G401 (cell line): ENCODE measurements around the gene GOLGA6L2. TPM values are rescaled to one million over a fixed set of nuclear protein-coding genes. Genes with fewer than 3 reads are reported as not detected.
"Not testable (repeated sequence)": the region's sequence is repeated elsewhere in the genome, so short reads cannot be mapped to it uniquely, and the experiment has no call there.

Experiments
- DNase-seq: peaks from one replicate; pipeline ENCODE4 v3.0.0-alpha.2; 2015; ENCODE audit warnings: low spot score
- in situ Hi-C: cut with HindIII; loops from 2 replicates; pipeline ENCODE4 v1.10.0; 2016; ENCODE audit warnings: low sequenced_read_pairs, mixed read lengths
- total RNA-seq: library from RNA; depleted of rRNA; stranded (reverse); fragments of >200 nt; shearing (Covaris generic); gene quantifications from 2 replicates; pipeline ENCODE4 v1.2.3, GENCODE V29; 2014

The GOLGA6L2 gene
- total RNA-seq, 1 experiment from 2014 or later, result not detected

- in situ Hi-C loops, result no loop called here
- DNase-seq, result no peak
These were observed 10.6 kb downstream of the GOLGA6L2 start for GRCh38 chr15:23436421-23436820.

DNA sequence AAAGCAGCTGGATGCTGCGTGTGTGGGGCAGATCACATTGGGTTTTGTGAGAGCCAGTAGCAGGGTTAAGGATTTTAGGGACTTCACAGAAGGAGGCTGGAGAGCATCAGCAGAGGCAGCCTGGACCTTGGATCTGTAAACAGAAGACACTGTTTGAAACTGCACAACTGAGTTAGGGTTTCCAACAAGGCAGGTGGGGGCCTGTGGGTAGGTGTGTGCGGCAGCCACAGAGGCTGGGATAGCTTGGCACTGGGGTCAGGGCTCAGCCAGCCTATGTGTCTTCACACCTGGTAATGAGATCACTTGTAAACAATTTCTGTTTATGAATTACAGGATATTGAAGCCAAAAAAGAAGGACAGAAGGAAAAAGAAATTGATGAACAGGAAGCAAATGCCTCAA, 12.3 kb downstream of the GOLGA6L2 start:
- in situ Hi-C loops, DNase-seq: not testable (repeated sequence)

DNA sequence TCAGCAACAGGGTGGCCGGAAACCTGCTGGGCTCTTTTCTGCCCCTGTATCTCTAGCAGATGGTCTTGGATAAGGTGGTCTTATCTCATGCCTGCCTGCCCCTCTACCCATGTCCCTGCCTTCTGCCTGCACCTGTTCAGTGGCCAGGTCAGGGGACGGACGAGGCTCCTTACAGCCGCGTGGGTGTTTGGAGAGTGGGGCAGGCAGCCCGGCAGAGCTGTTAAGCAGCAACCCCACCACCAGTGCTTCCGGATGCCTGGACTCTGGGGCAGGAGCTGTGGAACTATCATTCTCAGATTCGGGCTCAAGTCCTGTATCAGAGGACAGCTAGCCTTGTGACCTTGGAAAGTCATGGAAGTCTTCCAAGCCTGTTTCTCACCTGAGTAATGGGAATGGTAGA, 21.7 kb downstream of the GOLGA6L2 start:
- in situ Hi-C loops, DNase-seq: not testable (repeated sequence)

GRCh38 chr15:23424111-23424904, 22.7 kb downstream of the GOLGA6L2 start:
- in situ Hi-C loops, result no loop called here
- no peak for DNase-seq

DNA sequence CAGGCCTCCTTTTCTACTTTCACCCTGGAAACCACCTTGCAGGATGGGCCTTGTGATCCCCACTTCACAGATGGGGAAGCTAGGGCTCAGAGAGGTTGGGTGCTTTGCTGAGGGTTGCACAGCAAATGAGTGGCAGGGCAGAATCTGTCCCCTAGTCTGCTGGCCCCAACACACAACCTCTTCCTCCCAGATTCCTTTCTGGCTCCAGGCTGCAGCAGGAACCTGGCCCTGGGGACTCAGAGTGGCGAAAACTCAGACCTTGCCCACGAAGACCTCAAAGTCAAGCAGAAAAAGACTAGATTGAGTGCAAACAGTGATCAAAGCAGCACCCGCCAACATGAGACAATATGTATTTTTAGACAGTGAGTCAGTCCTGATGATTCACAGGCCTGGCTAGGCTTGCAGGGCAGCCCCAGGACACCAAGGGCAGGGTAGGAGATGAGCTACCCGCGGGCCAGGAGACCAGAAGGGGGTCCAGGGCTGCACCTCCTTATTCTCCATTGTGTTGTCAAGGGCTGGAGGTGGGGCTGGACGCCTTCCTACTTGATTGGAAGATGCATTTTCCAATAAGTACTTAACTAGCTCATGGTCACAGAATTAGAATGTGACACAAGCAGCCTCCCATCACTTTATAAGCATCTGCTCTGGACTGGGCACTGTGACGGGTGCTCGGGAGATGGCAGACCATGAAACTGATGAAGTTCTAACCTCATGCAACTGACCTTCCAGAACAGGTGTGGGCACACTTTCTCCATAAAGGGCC, 23.9 kb downstream of the GOLGA6L2 start:
- no peak for DNase-seq
- in situ Hi-C loops, result no loop called here

GRCh38 chr15:23422099-23422945, 24.7 kb downstream of the GOLGA6L2 start:
- in situ Hi-C loops, result no loop called here
- no peak for DNase-seq

DNA sequence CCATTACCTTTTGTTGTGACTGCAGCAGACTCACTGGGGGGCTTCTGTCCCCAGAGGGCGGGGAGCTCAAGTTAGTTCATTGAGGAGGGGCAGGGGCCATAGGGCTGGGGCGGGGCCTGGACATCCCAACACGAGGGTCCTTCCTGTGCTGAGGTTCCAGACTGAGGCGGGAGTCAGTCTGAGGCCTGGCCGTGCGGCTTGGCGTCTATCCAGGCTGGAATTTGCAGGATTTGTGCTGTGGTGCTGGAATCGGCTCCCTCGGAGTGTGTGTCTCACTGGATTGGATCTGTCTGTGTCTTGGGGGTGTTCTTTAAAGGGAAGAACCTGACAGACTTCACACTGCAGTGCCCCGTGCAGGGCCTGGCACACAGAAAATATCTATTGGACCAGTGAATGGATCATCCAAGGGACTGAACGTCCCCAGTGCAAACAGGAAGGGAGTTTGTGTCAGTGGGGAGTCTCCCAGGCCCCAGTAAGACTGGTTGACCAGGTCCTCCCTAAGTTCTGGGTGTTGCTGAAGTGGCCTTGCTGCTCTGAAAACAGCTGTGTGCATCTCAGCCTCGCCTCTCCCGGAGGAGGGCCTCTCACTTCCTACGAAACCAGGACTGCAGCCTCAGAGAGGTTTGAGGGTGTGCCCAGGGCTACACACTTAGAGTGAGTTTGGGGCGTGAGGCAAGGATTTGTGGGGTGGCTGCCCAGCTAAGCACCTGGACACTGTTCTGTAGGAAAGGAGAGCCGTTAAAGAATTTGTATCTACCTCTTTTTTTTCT, 26.1 kb downstream of the GOLGA6L2 start:
- no peak for DNase-seq
- in situ Hi-C loops, result no loop called here

GRCh38 chr15:23416349-23417276, 30.4 kb downstream of the GOLGA6L2 start:
- in situ Hi-C loops, result no loop called here
- DNase-seq, result no peak

DNA sequence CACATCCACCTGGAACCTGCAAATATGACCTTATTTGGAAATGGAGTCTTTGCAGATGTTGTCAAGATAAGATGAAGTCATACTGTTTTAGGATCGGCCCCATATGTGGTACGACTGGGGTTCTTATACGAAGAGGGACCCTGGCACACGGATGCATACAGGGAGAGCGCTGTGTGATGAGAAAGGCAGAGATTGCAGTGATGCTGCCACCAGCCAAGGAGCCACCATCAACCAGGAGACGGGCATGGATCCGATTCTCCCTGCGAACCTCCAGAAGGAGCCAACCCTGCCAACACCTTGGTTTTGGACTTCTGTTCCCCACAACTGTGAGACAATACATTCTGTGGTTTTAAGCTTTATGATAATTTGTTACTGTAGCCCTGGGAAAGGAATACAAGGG, 31.2 kb downstream of the GOLGA6L2 start:
- DNase-seq, in situ Hi-C loops: not testable (repeated sequence)

GRCh38 chr15:23415321-23415865, 31.6 kb downstream of the GOLGA6L2 start:
- no peak for DNase-seq
- in situ Hi-C loops, result no loop called here

DNA sequence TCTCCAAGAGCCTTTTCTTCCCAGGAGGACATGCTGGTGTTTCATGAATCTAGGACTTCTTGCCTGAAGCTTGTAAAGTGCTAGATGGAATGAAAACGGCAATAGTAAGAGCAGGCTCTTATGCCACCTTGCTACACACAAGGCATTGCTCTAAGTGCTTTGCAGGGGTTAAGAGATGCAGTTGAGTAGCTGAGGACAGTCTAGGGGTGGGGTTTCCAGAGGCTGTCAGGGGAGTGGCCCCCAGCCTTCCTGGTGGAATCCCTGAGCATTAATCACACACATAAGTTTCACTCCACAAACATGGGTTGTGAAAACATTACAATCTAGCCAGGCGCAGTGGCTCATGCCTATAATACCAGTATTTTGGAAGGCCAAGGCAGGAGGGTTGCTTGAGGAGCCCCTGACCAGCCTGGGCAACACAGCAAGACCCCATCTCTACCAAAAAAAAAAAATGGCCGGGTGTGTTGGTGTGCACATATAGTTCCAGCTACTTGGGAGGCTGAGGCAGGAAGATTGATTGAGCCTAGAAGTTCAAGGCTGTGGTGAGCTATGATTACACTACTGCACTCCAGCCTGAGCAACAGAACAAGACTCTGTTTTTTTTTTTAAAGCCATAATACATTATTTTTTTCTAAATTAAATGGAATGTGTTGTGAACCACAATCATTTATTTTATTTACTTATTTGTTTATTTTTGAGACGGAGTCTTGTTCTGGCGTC, 34.0 kb downstream of the GOLGA6L2 start:
- not testable (repeated sequence) for DNase-seq

DNA sequence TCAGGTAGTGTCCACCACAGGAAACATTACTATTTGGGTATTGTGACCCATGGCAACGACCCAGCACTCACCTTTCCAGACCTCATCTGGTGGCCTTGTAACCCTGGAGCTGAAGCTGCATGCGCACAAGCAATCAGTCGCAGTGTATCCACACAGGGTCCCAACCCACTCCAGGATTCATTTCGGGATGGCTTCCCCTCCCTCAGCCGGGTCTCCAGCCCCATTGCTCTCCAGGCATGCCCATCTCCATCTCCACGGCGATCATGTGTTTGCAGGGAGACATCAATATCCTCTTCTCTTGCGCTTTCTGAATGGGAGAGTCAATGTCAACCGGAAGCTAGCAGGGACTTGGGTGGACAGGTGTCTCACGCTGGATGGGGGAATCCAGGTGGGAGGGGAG, 35.2 kb downstream of the GOLGA6L2 start:
- in situ Hi-C loops, result no loop called here
- no peak for DNase-seq

More for the DNA sequence above, 34.0 kb downstream of the GOLGA6L2 start:
- in situ Hi-C loops, result not testable (repeated sequence)

GRCh38 chr15:23403550-23403949, 43.5 kb downstream of the GOLGA6L2 start:
- no peak for DNase-seq
- in situ Hi-C loops, result no loop called here

GRCh38 chr15:23402544-23402943, 44.5 kb downstream of the GOLGA6L2 start:
- in situ Hi-C loops, result no loop called here
- no peak for DNase-seq

- DNase-seq, result no peak
- in situ Hi-C loops, result no loop called here
These were observed 44.9 kb downstream of the GOLGA6L2 start for GRCh38 chr15:23402140-23402539.

GRCh38 chr15:23401627-23402026, 45.4 kb downstream of the GOLGA6L2 start:
- in situ Hi-C loops, result no loop called here
- DNase-seq, result no peak

- DNase-seq, in situ Hi-C loops: not testable (repeated sequence)
These were observed 47.8 kb downstream of the GOLGA6L2 start for GRCh38 chr15:23399207-23399606.
